ENCODE measurements around the gene DPYSL4. TPM values are rescaled to one million over a fixed set of nuclear protein-coding genes. Genes with fewer than 3 reads are reported as not detected.
"Not testable (repeated sequence)": the region's sequence is repeated elsewhere in the genome, so short reads cannot be mapped to it uniquely, and the experiment has no call there.

Gene DPYSL4
- total RNA-seq, 1 donor = 0.27 TPM

DNA sequence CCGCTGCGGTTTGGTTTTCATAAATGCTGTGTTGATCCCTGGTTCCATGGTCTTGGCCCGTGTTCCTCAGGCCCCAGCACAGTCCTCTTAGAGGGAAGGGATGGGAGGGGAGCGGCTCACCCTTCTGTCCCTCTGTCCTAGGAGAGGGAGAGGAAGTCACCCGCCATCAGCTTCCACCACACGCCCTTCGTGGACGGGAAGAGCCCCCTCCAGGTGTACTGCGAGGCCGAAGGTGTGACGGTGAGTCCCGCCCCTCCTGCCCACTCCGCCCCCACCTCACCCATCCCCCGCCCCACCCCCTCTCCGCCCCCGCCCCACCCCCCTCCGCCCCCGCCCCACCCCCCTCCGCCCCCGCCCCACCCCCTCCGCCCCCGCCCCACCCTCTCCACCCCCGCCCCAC is 37.5 kb upstream of the DPYSL4 start:
- no peak for DNase-seq (ENCODE audit: low read depth in 2 of 3, low spot score in 2 of 3)

DNA sequence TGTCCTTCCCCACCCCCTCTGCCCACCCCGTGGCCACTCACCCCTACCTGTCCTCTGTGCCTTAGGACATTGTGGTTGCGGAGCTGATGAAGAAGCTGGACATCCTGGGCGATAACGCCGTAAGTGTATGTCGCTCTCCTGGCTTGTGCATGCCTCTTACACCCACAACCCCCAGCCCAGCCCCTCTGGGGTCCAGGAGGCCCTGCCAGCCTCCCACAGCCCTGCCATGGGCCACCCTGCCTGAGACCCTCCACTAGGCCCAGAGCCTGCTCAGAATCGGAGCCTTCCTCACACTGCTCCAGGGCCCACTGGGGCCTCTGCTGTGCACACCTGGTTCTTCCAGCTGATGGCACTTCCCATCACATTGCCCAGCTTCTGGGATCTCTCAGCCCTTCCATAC is 36.8 kb upstream of the DPYSL4 start:
- no peak for DNase-seq (ENCODE audit: low read depth in 2 of 3, low spot score in 2 of 3)

DNA sequence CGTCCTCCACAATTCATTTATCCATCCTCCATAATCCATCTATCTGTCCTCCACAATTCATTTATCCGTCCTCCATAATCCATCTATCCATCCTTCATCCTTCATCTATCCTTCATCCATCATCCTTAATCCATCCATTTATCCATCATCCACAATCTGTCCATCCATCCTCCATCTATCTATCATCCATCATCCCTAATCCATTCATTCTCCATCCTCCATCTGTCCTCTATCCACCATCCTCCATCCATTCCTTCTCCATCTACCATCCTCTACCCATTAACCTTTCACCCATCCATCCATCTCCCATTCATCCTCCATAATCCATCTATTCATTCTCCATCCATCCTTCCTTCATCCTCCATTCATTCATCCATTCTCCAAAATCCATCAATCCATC is 36.0 kb upstream of the DPYSL4 start:
- no peak for DNase-seq (ENCODE audit: low read depth in 2 of 3, low spot score in 2 of 3)

DNA sequence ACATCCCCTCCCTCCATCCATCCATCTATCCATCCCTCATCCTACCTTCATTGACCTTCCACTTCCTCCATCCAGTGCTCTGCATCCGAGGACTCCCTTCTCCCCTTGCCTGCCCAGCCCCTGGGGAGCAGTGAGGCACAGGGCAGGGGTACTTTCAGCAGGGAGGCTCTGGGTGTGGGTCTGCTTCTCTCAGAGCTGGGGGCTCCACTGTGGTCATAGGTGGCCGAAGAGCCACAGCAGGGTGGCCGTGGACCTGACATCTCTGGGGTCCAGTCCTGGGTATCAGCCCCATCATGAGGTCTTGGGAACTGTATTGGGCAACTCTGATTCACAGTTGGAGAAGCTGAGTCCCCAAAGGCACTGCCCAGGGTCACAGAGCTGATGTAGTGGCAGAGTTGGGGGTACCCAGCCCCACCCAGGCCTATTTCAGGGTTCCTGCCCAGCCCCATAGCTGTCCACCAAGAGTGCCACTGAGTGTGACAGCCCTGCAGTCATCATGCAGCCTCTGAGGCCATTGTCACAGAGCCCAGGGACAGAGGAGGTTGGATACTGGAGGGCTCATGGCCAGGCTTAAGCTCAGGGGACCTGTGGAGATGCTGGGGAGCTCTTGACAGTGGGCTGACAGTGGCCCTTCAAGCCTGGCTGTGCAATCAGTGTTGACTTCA is 35.3 kb upstream of the DPYSL4 start:
- DNase-seq (ENCODE audit: low read depth in 2 of 3, low spot score in 2 of 3) = no peak

DNA sequence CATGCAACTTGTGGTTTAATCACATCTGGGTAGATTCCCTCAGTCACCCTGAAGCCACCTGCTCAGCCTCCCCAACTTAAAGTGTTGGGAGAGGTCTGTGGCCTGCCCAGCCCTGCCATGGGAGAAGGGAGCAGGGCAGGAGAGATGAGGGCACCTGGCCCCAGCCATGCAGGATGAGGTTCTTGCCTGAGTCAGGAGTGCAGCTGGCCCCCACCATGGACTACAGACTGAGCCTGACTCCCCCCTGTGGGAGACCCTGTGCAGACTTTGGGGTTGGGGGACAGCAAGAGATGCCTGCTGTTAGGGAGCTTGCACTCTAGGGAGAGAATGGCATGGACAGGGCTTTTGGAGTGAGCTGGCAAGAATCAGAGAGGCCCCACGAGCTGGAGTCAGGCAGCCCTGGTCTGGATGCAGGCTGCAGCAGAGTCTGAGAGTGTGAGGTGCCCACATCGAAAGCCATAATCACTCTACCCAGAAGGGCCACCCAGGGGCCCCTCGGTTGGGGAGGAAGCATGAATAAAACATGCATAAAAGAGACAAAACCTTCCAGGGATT is 34.7 kb upstream of the DPYSL4 start:
- no peak for DNase-seq (ENCODE audit: low read depth in 2 of 3, low spot score in 2 of 3)

DNA sequence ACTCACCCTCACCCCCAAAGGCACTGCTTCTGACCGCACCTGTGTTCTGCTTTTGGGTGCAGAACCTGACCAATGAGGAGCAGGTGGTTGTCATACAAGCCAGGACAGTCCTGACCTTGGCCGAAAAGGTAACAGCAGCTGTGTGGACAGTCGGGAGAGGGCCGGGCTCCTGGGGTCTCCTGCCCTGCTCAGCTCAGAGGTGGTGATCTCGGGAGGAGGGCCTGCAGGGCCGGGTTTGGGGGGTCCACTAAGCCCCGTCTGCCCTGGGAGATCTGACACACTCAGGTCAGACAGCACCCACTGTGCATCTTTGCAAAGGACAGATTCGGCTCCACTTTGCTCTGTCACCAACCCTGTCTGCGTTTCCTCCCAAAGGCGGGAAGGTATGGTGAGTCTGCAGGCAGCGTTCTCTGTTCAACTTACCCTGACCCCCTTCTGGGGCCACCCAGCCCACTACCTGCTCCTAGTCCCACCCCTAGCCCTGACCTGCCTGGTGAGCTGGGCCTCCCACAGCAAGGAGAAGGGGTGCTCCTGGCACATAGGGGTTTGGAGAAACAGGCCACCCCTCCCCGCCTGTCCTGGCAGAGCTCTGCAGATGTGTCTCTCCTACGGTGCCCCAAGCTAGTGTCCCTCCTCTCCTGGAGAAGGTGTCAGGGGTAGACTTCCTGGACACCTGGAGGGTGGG is 33.7 kb upstream of the DPYSL4 start:
- DNase-seq (ENCODE audit: low read depth in 2 of 3, low spot score in 2 of 3) = no peak

DNA sequence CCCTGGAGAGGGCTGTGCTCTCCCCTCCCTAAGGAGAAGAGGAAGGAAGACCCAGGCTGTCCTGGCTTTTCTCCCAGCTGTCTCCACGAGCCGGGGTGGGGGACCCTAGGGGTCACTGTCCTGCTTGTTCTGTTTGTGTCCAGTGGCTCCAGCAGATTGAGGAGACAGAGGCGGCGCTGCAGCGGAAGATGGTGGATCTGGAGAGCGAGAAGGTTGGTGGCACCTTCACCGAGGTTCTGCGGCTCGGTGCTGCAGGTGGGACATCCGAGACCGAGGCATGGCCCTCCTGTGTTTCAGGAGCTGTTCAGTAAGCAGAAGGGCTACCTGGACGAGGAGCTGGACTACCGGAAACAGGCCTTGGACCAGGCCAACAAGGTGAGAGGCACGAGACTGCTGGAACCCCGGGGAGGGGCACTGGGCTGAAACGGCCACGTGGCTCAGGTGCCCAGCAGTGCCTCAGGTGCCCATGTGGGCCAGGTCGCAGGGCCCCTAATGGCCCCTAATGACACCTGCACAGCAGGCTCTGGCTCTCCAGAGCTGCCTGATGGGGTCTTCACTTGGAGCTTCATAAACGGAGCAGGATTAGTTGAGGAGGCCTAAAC is 33.0 kb upstream of the DPYSL4 start:
- no peak for DNase-seq (ENCODE audit: low read depth in 2 of 3, low spot score in 2 of 3)

DNA sequence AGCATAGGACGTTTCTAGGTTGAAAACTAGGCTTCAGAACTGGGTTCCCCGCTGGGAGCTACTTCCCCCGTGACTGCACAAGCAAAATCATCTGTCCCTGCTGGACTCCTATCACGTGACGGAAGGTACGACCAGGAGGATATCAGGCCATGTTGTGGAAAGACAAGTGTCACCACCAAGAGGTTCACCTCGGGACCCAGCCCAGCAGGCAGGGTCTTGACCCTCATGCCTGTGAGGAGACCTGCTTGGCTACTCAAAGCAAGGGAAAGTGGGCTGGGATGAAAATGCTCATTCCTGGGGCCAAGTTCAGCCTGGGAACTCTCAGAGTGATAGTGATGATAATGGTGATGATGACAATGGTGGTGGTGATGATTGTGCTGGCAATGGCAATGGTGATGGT is 32.3 kb upstream of the DPYSL4 start:
- no peak for DNase-seq (ENCODE audit: low read depth in 2 of 3, low spot score in 2 of 3)

DNA sequence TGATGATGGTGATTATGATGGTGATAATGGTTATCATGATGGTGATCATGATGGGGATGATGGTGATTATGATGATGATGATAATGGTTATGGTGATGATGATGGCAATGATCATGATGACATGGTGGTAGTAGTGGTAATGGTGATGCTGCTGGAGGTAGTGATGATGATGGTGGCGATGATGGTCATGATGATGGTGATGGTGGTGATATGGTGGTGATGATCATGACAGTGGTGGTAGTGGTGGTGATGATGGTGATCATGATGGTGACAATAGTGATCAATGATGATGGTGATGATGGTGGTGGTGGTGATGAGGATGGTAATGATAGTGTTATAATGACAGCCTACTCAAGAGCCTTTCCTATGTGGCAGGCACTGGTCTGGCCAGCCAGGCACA is 31.8 kb upstream of the DPYSL4 start:
- DNase-seq (ENCODE audit: low read depth in 2 of 3, low spot score in 2 of 3) = no peak

DNA sequence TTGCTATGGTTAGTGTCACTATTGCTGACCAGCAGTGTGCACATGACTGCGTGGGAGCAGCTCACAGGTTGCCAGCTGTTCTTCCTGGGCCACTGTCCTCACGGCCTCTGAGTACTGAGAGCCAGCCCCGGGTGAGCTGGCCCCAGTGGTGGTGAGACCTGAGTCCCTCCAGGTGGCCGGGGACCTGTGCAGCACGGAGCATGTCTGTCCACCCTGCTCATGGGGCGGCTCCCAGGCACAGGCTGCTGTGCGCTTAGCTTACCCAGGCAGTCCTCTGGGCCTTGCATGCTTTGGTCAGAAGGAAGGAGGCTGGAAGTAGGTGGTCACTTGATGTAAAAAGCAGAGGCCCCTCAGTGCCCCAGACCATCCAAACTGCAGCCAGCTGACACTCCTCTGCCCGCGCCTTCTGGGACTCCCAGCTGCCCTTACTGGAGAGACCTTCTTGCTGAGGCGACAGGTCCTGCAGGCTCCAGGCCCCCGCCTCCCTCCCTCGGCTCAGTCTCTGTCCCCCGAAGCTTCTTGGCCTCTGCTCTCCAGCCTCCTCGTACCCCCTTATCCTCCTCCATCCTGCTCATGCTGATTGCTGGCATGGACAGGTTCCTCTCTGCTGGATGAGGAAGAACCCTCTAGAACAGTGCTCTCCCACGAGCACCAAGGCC is 30.9 kb upstream of the DPYSL4 start:
- DNase-seq (ENCODE audit: low read depth in 2 of 3, low spot score in 2 of 3) = no peak

DNA sequence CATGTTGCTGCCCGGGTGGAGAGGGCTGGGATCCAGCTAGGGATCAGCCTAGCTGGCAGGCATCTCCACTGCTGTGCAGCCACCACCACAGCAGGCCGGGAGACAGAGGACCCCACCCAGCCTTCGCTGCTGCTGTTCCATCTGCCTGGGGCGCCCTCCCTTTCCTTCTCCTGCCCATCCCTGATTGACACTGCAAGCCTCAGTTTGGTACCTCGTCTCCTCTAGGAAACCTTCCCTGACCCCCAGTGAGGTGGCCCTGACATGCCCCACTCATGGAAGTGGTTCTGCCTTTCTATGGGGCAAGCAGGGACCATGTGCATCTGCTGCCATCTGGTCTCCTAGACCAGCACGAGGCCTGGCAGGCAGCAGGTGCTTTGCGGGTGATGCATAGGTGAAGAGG is 30.4 kb upstream of the DPYSL4 start:
- no peak for DNase-seq (ENCODE audit: low read depth in 2 of 3, low spot score in 2 of 3)

DNA sequence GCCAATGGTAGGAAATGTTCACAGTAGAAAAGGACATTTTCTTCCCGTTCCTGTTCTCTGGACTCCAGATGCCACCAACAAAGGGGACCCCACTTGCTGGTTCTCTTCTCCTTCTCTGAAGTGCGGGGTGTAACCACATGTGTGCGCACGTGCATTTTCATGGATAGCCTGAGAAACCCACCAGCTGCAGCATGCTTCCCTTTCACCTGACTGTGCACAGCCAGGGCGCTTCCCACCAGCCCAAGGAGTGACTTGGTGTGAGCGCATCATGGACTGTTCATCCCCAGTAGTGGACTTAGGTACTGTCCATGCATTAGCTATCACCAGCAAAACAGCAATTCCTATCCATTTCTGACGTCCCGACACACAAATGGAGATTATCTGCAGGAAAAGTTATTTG is 29.6 kb upstream of the DPYSL4 start:
- no peak for DNase-seq (ENCODE audit: low read depth in 2 of 3, low spot score in 2 of 3)

DNA sequence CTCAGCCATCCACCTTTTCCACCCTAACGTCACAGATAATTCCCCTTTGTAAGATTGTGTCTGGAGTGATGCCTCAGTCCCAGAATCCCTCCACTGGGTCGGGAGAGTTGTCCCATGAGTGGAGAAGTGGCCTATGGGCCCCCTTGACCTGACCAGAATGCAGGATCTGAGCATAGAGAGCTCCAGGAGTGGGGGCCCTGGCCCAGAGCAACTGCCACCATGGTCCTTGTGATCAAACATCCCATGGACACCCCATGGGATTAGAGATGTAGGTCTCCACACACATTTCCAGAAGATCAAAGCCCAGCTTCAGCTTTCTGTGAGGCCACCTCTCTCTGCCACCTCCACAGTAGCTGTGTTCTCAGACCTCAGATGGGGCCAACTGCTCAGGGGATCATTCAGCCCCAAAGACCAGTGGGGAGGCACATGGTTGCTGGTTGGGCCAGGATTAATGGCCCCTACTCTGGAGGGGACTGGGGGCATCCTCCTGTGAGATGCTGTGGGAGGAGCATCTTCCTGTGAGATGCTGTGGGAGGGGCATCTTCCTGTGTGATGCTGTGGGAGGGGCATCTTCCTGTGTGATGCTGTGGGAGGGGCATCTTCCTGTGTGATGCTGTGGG is 28.5 kb upstream of the DPYSL4 start:
- peak in 2 of 3 donors; percentile 17 to 37 for DNase-seq (ENCODE audit: low read depth in 2 of 3, low spot score in 2 of 3)

DNA sequence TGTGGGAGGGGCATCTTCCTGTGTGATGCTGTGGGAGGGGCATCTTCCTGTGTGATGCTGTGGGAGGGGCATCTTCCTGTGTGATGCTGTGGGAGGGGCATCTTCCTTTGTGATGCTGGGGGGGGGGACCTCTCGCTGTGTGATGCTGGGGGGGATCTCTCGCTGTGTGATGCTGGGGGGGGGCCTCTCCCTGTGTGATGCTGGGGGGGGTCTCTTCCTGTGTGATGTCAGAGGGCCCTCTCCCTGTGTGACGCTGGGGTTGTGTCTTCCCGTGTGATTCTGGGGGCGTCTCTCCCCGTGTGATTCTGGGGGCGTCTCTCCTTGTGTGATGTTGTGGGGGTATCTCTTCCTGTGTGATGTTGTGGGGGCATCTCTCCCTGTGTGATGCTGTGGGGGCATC is 27.9 kb upstream of the DPYSL4 start:
- peak in 2 of 3 donors; percentile 19 to 58 for DNase-seq (ENCODE audit: low read depth in 2 of 3, low spot score in 2 of 3)

DNA sequence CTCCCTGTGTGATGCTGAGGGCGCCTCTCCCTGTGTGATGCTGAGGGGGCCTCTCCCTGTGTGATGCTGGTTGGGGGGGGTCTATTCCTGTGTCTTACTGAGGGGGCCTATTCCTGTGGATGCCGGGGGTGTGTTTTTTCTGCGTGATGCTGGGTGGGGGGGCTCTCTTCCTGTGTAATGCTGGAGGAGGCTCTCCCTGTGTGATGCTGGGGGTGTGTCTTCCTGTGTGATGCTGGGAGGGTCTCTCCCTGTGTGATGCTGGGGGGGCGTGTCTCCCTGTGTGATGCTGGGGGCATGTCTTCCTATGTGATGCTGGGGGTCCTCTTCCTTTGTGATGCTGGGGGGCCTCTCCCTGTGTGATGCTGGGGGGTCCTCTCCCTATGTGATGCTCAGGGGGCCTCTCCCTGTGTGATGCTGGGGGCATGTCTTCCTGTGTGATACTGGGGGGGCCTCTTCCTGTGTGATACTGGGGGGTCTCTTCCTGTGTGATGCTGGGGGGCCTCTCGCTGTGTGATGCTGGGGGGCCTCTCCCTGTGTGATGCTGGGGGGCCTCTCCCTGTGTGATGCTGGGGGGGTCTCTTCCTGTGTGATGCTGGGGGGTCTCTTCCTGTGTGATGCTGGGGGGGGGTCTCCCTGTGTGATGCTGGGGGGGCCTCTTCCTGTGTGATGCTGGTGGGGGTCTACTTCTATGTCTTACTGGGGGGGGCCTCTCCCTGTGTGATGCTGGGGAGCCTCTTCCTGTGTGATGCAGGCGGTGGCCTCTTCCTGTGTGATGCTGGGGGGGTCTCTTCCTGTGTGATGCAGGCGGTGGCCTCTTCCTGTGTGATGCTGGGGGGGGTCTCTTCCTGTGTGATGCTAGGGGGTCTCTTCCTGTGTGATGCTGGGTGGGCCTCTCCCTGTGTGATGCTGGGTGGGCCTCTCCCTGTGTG is 27.2 kb upstream of the DPYSL4 start:
- DNase-seq (ENCODE audit: low read depth in 2 of 3, low spot score in 2 of 3) = peak in 1 of 3 donors; percentile 36

DNA sequence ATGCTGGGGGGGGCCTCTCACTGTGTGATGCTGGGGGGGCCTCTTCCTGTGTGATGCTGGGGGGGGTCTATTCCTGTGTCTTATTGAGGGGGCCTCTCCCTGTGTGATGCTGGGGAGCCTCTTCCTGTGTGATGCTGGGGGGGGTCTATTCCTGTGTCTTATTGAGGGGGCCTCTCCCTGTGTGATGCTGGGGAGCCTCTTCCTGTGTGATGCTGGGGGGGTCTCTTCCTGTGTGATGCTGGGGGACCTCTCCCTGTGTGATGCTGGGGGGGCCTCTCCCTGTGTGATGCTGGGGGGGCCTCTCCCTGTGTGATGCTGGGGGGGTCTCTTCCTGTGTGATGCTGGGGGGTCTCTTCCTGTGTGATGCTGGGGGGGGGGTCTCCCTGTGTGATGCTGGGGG is 26.5 kb upstream of the DPYSL4 start:
- DNase-seq (ENCODE audit: low read depth in 2 of 3, low spot score in 2 of 3) = not testable (repeated sequence)

DNA sequence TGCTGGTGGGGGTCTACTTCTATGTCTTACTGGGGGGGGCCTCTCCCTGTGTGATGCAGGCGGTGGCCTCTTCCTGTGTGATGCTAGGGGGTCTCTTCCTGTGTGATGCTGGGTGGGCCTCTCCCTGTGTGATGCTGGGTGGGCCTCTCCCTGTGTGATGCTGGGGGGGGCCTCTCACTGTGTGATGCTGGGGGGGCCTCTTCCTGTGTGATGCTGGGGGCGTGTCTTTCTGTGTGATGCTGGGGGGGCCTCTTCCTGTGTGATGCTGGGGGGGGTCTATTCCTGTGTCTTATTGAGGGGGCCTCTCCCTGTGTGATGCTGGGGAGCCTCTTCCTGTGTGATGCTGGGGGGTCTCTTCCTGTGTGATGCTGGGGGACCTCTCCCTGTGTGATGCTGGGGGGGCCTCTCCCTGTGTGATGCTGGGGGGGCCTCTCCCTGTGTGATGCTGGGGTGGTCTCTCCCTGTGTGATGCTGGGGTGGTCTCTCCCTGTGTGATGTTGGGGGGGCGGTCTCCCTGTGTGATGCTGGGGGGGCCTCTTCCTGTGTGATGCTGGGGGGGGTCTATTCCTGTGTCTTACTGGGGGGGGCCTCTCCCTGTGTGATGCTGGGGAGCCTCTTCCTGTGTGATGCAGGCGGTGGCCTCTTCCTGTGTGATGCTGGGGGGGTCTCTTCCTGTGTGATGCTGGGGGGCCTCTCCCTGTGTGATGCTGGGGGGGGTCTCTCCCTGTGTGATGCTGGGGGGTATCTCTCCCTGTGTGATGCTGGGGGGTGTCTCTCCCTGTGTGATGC is 25.7 kb upstream of the DPYSL4 start:
- DNase-seq (ENCODE audit: low read depth in 2 of 3, low spot score in 2 of 3) = not testable (repeated sequence)

DNA sequence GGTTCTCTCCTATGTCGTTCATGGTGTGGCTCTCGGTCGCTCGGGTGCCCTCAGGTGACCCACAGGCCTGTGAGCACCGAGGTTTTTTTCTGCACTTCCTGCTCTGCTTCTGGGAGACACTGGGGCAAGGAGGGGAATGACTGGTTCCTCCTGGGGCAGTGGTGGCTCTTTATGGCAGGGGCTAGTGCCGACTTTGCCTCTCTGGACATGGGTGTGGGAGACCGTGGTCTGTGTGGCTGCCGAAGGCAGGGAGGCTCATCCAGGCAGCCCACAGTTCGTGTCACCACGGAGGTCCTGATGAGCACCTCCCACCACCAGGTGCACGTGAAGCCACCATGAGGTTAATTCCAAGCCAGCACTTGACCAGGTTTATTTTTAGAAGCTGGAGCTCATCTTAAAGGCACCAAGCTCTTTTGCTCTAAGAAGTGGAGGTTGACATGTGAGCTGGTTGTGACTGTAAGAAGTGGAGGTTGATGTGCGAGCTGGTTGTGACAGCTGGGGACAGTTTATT is 24.7 kb upstream of the DPYSL4 start:
- DNase-seq (ENCODE audit: low read depth in 2 of 3, low spot score in 2 of 3) = no peak

All from hematopoietic multipotent progenitor cell (in vitro differentiated cells).